HepG2 (cell line): Measurements from ENCODE around the gene RAB40C. TPM values are rescaled to one million over a fixed set of nuclear protein-coding genes. Genes with fewer than 3 reads are reported as not detected.

ENCODE experiments used
- CREB1 ChIP-seq, 2 experiments: fragments of 450-650 bp in 1 of 2; IDR thresholded peaks; 2 replicates each; pipeline ENCODE4 v1.6.1; 2016 to 2017; ENCODE audit warnings: control low read depth in 1 of 2, mild to moderate bottlenecking in 1 of 2, missing compliant biosample characterization in 1 of 2, missing genetic modification characterization in 1 of 2
- FOXK1 ChIP-seq: sonication (generic); formaldehyde crosslinking; IDR thresholded peaks from 2 replicates; pipeline ENCODE4 v1.4.0; 2020; ENCODE audit warnings: low read depth, missing genetic modification reagents, borderline replicate concordance
- MED13 ChIP-seq: sonication (generic); formaldehyde crosslinking; IDR thresholded peaks from 2 replicates; pipeline ENCODE4 v1.5.0; 2020; ENCODE audit warnings: missing genetic modification reagents
- NFIB ChIP-seq: sonication (generic); formaldehyde crosslinking; IDR thresholded peaks from 2 replicates; pipeline ENCODE4 v1.9.0; 2021; ENCODE audit warnings: missing genetic modification reagents, mild to moderate bottlenecking, borderline replicate concordance
- NFKBIZ ChIP-seq: IDR thresholded peaks from 2 replicates; pipeline ENCODE4 v1.6.1; 2018; ENCODE audit warnings: missing genetic modification reagents, missing compliant biosample characterization
- NFYC ChIP-seq: IDR thresholded peaks from 2 replicates; pipeline ENCODE4 v1.6.1; 2016; ENCODE audit warnings: missing genetic modification reagents, missing compliant biosample characterization
- NKX3-1 ChIP-seq: sonication (generic); formaldehyde crosslinking; IDR thresholded peaks from 2 replicates; pipeline ENCODE4 v1.5.0; 2020; ENCODE audit warnings: missing genetic modification reagents
- NR2F6 ChIP-seq, 2 experiments: IDR thresholded peaks; 2 replicates each; pipeline ENCODE4 v1.6.1; 2016; ENCODE audit warnings: antibody characterized with exemption in 1 of 2, mild to moderate bottlenecking in 1 of 2
- PHF5A ChIP-seq: IDR thresholded peaks from one replicate; pipeline ENCODE4 v1.6.1; 2018; ENCODE audit warnings: low read depth, missing genetic modification reagents; ENCODE audit not compliant: unreplicated experiment
- polyA plus RNA-seq, 8 experiments: library from polyadenylated mRNA; depleted of rRNA in 3 of 8; stranded (reverse) in 7 of 8; unstranded in 1 of 8; fragments of >200 nt; fragmentation: Illumina TruSeq in 4 of 8; extraction: Trizol in 4 of 8; gene quantifications; 2 replicates each; pipeline versions ENCODE4 v1.2.1 to v1.2.3, GENCODE V29; 2011 to 2016; ENCODE audit warnings: low read depth in 4 of 8, missing spikeins in 1 of 8, mixed read lengths in 1 of 8; ENCODE audit not compliant: insufficient read depth in 1 of 8
- total RNA-seq, 5 experiments: library from RNA; depleted of rRNA; stranded (reverse); fragments of >200 nt; fragmentation: Illumina TruSeq; extraction: Trizol; gene quantifications; 2 replicates each; pipeline ENCODE4 v1.2.3, GENCODE V29; 2016; ENCODE audit warnings: low read depth in 1 of 5
- TF ChIP-seq, protein P1 (sequence below): sonication (generic); formaldehyde crosslinking; IDR thresholded peaks from 2 replicates; pipeline ENCODE4 v1.5.1; 2020; ENCODE audit warnings: mild to moderate bottlenecking, missing genetic modification reagents, moderate library complexity
- TF ChIP-seq, protein P2 (sequence below): sonication (generic); formaldehyde crosslinking; IDR thresholded peaks from 2 replicates; pipeline ENCODE4 v1.8.1; 2023; ENCODE audit warnings: mild to moderate bottlenecking, missing genetic modification reagents, borderline replicate concordance
- TF ChIP-seq, protein P3 (sequence below): sonication (generic); formaldehyde crosslinking; IDR thresholded peaks from 2 replicates; pipeline ENCODE4 v1.5.0; 2020; ENCODE audit warnings: mild to moderate bottlenecking, missing genetic modification reagents, borderline replicate concordance
- TF ChIP-seq, protein P4 (sequence below): sonication (generic); formaldehyde crosslinking; IDR thresholded peaks from 2 replicates; pipeline ENCODE4 v1.4.0; 2020; ENCODE audit warnings: mild to moderate bottlenecking, missing genetic modification reagents

The RAB40C gene
- total and polyA plus RNA-seq, 2 of the 13 experiments (the other 11 are each of a cell fraction or from before 2014, with no cell fraction given) = 7.7 to 11.5 TPM

DNA sequence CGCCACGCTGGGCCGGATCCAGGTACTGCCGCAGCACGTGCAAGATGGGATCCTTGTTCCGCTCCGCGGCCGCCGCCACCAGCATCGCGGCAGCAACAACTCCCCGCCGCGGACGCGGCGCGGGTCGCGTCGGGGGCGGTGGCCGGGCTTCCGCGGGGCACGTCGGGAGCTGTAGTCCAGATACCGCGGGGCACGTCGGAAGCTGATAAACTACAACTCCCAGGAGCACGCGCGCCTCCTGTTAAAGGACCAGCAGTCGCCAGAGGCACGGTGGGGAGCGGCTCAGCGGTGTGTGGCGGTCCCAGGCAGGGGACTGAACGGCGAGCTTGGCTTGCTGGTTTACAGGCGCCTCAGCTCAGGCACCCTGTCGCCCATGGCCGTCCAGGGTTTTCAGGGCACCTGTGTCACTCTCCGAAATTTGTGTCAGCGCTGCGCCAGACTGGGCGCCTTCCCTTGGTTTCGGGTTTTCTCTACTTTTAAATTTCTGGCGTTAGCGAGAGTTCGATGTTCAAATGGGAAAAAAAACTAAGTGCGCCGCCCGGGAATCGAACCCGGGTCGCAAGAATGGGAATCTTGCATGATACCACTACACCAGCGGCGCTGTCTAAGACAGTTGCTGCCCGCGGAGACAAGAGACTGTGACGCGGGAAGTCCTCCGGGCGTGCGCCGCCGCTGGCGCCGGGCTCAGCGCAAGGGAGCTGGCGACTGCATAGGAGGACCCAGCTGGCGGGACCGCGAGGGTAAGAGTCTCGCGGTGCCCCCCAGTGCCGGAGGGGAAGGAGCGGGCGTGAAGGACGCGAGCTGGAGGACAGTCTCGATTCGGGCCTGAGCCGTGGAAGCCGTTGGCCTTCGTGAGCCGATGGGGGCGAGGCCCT lies 46.6 kb downstream of the RAB40C start, which contains the start of gene METTL26 (continued):
- TF ChIP-seq, protein P1, sequence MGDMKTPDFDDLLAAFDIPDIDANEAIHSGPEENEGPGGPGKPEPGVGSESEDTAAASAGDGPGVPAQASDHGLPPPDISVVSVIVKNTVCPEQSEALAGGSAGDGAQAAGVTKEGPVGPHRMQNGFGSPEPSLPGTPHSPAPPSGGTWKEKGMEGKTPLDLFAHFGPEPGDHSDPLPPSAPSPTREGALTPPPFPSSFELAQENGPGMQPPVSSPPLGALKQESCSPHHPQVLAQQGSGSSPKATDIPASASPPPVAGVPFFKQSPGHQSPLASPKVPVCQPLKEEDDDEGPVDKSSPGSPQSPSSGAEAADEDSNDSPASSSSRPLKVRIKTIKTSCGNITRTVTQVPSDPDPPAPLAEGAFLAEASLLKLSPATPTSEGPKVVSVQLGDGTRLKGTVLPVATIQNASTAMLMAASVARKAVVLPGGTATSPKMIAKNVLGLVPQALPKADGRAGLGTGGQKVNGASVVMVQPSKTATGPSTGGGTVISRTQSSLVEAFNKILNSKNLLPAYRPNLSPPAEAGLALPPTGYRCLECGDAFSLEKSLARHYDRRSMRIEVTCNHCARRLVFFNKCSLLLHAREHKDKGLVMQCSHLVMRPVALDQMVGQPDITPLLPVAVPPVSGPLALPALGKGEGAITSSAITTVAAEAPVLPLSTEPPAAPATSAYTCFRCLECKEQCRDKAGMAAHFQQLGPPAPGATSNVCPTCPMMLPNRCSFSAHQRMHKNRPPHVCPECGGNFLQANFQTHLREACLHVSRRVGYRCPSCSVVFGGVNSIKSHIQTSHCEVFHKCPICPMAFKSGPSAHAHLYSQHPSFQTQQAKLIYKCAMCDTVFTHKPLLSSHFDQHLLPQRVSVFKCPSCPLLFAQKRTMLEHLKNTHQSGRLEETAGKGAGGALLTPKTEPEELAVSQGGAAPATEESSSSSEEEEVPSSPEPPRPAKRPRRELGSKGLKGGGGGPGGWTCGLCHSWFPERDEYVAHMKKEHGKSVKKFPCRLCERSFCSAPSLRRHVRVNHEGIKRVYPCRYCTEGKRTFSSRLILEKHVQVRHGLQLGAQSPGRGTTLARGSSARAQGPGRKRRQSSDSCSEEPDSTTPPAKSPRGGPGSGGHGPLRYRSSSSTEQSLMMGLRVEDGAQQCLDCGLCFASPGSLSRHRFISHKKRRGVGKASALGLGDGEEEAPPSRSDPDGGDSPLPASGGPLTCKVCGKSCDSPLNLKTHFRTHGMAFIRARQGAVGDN (CRISPR knock-in tag) = peak; percentile 93
- no peak; the same call in 1 of the 2 replicates for TF ChIP-seq NFYC (CRISPR knock-in tag)
- peak; percentile 40; the same call in 1 of the 2 replicates for TF ChIP-seq CREB1 (IDR thresholded peaks at IDR 0.05)
- TF ChIP-seq CREB1 (CRISPR knock-in tag; IDR thresholded peaks at IDR 0.05) = no peak
- TF ChIP-seq PHF5A (CRISPR knock-in tag) = peak; percentile 23
- TF ChIP-seq, protein P2, sequence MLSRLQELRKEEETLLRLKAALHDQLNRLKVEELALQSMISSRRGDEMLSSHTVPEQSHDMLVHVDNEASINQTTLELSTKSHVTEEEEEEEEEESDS (CRISPR knock-in tag) = no peak
- TF ChIP-seq MED13 (CRISPR knock-in tag) = no peak
- TF ChIP-seq, protein P3, sequence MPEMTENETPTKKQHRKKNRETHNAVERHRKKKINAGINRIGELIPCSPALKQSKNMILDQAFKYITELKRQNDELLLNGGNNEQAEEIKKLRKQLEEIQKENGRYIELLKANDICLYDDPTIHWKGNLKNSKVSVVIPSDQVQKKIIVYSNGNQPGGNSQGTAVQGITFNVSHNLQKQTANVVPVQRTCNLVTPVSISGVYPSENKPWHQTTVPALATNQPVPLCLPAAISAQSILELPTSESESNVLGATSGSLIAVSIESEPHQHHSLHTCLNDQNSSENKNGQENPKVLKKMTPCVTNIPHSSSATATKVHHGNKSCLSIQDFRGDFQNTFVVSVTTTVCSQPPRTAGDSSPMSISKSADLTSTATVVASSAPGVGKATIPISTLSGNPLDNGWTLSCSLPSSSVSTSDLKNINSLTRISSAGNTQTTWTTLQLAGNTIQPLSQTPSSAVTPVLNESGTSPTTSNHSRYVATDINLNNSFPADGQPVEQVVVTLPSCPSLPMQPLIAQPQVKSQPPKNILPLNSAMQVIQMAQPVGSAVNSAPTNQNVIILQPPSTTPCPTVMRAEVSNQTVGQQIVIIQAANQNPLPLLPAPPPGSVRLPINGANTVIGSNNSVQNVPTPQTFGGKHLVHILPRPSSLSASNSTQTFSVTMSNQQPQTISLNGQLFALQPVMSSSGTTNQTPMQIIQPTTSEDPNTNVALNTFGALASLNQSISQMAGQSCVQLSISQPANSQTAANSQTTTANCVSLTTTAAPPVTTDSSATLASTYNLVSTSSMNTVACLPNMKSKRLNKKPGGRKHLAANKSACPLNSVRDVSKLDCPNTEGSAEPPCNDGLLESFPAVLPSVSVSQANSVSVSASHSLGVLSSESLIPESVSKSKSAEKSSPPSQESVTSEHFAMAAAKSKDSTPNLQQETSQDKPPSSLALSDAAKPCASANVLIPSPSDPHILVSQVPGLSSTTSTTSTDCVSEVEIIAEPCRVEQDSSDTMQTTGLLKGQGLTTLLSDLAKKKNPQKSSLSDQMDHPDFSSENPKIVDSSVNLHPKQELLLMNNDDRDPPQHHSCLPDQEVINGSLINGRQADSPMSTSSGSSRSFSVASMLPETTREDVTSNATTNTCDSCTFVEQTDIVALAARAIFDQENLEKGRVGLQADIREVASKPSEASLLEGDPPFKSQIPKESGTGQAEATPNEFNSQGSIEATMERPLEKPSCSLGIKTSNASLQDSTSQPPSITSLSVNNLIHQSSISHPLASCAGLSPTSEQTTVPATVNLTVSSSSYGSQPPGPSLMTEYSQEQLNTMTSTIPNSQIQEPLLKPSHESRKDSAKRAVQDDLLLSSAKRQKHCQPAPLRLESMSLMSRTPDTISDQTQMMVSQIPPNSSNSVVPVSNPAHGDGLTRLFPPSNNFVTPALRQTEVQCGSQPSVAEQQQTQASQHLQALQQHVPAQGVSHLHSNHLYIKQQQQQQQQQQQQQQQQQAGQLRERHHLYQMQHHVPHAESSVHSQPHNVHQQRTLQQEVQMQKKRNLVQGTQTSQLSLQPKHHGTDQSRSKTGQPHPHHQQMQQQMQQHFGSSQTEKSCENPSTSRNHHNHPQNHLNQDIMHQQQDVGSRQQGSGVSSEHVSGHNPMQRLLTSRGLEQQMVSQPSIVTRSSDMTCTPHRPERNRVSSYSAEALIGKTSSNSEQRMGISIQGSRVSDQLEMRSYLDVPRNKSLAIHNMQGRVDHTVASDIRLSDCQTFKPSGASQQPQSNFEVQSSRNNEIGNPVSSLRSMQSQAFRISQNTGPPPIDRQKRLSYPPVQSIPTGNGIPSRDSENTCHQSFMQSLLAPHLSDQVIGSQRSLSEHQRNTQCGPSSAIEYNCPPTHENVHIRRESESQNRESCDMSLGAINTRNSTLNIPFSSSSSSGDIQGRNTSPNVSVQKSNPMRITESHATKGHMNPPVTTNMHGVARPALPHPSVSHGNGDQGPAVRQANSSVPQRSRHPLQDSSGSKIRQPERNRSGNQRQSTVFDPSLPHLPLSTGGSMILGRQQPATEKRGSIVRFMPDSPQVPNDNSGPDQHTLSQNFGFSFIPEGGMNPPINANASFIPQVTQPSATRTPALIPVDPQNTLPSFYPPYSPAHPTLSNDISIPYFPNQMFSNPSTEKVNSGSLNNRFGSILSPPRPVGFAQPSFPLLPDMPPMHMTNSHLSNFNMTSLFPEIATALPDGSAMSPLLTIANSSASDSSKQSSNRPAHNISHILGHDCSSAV (CRISPR knock-in tag) = no peak
- no peak for TF ChIP-seq NKX3-1 (CRISPR knock-in tag)
- peak; percentile 68; the same call in 1 of the 2 replicates for TF ChIP-seq FOXK1
- peak; percentile 27; the same call in 1 of the 2 replicates for TF ChIP-seq NR2F6 (IDR thresholded peaks at IDR 0.05)
- peak; percentile 35; the same call in 1 of the 2 replicates for TF ChIP-seq NR2F6 (CRISPR knock-in tag; IDR thresholded peaks at IDR 0.05)
- TF ChIP-seq NFIB (CRISPR knock-in tag) = no peak
- TF ChIP-seq, protein P4, sequence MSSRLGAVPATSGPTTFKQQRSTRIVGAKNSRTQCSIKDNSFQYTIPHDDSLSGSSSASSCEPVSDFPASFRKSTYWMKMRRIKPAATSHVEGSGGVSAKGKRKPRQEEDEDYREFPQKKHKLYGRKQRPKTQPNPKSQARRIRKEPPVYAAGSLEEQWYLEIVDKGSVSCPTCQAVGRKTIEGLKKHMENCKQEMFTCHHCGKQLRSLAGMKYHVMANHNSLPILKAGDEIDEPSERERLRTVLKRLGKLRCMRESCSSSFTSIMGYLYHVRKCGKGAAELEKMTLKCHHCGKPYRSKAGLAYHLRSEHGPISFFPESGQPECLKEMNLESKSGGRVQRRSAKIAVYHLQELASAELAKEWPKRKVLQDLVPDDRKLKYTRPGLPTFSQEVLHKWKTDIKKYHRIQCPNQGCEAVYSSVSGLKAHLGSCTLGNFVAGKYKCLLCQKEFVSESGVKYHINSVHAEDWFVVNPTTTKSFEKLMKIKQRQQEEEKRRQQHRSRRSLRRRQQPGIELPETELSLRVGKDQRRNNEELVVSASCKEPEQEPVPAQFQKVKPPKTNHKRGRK = no peak
- 0 out of 2 replicates have a peak, but pooled peaks have one; percentile 40 for TF ChIP-seq NFKBIZ (CRISPR knock-in tag)
